Left colon (tissue), 2 donors: Measurements from ENCODE around the gene EEF2. TPM values are rescaled to one million over a fixed set of nuclear protein-coding genes. Genes with fewer than 3 reads are reported as not detected.
"Not testable (repeated sequence)": the region's sequence is repeated elsewhere in the genome, so short reads cannot be mapped to it uniquely, and the experiment has no call there.

ENCODE experiments used
- ATAC-seq: fragments of 200-7000 bp; cut with Tn5 transposase; one replicate; pipeline ENCODE4 v1.9.1; 2020; ENCODE audit warnings: mild to moderate bottlenecking, moderate library complexity
- DNase-seq, 2 donors: peaks; one replicate each; pipeline ENCODE4 v3.0.0-alpha.2; 2020
- intact Hi-C, 2 donors: fragments of 100-400 bp; cut with DNase I in 1 of 2; cut with micrococcal nuclease in 1 of 2; formaldehyde crosslinking; loops; one replicate each; pipeline versions ENCODE4 v1.11.2 to v1.14.0; 2022; cut with DNase I, micrococcal nuclease
- total RNA-seq, 2 donors: library from RNA; stranded (reverse); fragmentation: NEBNext Ultra II Directional; extraction: Animal tissue kit (Norgen Biotek cat#: 25700); gene quantifications; one replicate each; pipeline ENCODE4 v1.2.1, GENCODE V29; 2021
- donor health status: DM: no; HTN: no; CAD: no.
- donor health status: DM: yes; HTN: yes; CAD: no.

Gene EEF2
- total RNA-seq, 2 donors from 2014 or later: 1,955 to 2,053 TPM

DNA sequence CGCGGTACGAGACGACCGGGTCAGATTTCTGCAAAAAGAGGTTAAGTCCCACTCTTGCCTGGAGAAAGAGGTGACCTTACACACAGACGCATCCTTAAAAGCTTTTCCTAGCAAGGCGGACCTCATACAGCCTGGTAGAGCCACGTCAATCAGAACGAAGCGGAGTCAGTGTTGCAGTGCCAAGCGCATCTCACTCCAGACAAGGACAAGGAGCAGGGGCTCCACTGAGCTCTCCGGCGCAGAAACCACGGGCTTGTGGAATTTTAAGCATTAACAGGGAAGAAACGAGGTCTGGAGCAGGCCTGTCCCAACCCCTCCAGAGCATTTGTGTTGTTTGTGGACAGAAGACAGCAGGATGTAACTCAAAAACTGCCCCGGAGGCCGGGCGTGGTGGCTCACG, 7.1 kb downstream of the EEF2 start:
- intact Hi-C loops: no loop called here
- ATAC-seq (no peak), DNase-seq (no peak)

DNA sequence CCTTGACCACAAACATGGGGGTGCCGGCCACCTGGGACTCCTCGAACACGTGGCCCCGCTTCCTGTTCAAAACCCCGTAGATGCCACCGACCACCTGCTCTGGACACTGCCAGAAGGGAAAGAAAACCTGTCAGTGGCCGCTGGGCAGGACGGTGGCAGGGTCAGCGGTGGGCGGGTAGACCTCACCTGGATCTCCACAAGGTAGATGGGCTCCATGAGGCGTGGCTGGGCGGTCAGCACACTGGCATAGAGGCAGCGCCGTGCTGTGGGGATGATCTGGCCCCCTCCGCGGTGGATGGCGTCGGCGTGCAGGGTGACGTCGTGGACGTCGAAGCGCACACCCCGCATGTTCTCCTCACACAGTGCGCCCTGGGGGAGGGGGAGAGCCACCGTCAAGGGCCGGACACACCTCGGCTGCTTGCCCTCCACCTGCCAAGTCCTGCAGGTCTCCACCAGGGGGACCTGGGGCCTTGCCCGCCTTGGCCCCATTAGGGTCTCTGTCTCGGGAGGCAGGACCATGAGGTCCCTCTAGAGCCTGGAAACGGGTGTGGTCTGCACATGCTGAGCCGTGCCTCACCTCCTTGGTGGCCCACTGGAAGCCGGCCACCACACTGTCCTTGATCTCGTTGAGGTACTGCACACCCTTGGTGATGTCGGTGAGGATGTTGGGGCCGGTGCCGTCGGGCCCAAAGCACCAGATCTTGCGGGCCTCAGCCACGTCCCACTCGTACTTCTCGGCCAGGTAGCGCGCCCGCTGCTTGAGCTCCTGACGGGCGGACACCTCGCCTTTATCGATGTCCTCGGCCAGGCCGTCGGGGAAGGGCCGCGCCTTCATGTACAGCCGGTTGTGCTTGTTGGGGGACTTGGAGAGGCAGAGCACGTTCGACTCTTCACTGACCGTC, 7.8 kb downstream of the EEF2 start:
- intact Hi-C loops: no loop called here
- DNase-seq (no peak), ATAC-seq (peak; percentile 11)

DNA sequence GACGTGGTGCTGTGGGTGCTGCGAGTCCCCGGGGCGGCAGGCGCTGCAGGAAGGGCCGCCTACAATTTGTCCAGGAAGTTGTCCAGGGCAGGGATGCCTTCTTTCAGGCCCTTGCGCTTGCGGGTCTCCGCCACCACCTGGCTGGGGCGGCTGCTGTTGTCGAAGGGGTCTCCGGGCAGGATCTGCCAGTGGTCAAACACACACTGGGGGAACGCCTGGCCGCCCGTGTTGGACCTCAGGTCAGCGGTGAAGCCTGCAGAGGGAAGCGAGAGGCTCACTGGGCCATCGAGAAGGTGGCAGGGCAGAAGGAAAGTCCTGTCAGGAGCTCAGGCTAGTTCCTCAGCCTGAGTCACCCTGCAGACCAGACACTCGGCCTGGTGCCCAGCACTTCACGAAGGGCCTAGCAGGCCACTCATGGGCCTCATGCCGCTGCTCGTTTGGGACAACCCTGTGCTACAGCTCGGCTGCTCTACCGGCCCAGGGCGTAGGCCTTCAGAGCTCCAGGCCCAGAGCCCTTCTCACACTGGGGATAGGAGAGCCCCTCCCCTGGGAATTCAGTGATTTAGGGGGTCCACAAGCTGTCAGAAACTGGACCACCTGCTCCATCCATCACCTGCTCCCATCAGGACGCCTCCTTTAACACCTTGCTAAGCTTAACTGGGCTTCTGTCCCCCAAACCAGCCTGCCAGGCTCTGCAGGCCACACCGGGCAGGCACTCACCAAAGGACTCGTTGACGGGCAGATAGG, 8.6 kb downstream of the EEF2 start:
- ATAC-seq: peak; percentile 6
- peak in 1 of 2 donors; percentile 59 for DNase-seq
- intact Hi-C loops: no loop called here

DNA sequence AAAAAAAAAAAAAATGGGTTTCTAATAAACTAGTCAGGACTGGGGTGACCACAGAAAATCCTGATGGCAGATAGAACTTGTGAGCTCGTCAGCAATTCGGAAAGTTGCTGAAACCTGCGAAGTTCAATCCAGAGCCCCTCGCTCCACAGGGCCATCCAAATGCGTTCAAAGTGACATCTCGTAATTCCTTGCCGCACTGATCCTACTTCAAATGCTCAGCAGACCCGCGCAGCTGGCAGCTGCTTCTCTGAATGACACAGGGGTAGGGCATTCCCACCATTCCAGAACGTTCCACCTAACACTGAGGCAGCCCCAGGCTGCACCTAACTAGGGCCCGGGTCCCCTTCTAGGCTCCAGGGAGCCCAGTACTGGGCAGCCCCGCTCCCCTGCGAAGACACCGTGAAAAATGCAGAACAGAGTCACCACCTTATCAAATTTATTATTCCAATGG, 9.6 kb downstream of the EEF2 start:
- intact Hi-C loops: no loop called here
- ATAC-seq: no peak
- no peak for DNase-seq

DNA sequence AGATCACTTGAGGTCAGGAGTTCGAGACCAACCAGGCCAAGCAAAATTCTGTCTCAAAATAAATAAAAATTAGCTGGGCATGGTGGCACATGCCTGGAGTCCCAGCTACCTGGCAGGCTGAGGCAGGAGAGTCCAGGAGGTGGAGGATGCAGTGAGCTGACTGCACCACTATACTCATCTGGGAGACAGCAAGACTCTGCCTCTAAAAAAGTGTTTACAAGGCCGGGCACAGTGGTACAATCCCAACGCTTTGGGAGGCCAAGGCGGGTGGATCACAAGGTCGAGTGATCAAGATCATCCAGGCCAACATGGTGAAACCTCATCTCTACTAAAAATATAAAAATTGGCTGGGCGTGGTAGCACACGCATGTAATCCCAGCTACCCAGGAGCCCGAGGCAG, 10.1 kb downstream of the EEF2 start:
- intact Hi-C loops: no loop called here
- no peak for ATAC-seq
- DNase-seq: no peak

DNA sequence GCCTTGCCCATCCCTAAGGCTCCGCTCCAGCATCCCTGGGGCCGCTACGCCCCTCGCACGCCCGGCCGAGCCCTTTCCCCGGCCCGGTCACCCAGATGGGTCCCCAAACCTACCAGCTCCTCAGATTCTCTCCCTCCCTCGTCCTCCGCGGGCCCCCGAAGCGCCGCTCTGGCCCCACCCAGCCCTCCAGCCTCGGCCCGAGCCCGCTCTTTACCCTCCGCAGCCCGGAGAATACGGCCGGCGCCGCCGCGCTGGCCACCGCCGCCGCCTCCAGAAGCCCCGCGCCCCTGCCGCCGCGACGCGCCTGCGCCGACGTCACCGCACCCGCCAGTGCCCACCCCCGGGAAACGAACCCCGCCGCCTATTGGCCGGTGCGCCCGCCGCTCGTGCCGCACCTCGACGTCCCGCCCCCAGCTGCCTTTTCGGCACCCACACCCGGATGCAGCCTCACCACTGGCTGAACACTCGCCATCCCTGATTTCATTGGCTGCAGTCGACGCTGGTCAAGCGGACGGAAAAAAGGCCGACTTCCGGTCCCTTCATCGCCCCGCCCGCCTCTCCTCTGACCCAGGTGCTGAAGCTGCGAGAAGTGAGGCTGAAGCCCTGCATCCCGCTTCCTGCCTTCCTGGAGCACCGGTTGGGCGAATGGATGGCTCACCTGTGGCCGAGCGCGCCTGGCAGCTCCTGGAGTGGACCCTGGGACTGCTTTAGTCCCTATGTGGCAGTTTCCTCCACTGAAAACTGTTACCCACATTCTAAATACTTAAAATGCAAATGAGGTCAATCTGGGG, 14.3 kb downstream of the EEF2 start, which contains the start of gene DAPK3:
TSS of gene DAPK3 (minus strand) at position 292 of the 791 bp plus-strand sequence. CDS start 1,364 bp downstream, outside the sequence.
- intact Hi-C loops: no loop called here
- ATAC-seq (peak; percentile 81), DNase-seq (peak; percentile 97 to 98)

DNA sequence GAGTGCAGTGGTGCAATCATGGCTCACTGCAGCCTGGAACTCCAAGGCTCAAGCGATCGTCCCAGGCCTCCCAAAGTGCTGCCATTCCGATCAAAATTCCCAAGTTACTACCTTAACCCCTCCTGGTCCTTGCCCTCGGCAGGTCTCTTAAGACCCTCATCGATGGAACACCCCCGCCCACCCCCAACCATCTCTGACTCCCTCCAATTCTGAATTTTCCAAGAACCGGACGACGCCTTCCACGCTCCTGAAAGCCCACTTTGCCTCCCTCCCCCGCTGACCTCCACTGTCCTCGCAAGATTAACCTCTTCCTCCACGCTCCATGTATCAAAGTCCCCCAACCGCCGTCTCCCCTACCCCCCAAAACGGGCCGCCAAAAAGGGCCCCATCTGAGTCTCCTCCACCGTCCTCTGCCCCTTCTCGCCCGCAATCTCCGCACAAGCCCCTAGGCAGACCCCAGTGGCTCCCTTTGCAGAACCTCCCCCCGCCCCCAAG, 14.9 kb downstream of the EEF2 start:
- ATAC-seq: no peak
- intact Hi-C loops: no loop called here
- DNase-seq: no peak

DNA sequence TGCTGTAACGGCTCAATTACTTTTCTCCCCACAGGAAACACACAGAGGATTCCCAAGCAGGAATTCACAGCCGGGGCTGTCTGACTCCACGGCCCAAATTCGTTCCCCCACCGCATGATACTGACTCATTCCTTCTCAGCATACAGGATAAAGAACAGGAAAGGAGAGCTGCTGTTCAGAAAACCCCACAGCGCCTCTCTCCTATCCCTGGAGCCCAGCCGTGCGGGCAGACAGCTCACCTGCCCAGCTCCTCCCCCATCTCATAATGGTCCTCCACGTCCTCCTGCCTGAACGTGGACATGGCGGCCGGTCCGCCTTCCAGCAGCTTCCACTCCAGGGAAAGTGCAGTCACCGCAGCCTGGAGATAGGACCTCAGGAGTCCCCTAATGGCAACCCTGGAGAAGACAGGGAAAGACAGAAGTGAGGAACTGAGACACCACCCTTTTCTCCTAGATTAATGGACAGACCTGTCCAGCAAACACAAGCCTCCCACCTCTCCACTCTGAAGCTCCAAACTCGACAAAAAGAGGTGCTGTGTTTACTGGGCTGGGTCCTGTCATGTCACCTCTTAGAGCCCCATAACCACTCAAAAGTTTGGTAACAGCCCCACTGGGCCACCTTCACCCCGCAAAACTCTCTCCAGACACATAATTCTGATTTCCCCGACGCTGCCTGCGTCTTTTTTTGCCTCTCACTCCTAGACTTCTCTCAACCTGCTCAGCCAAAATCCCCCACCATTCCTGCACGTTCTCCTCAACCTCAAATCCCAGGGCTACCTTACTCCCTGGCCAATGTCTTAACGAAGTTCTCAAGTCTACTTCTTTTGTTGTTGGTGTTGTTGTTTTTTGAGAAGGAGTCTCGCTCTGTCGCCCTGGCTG, 15.6 kb downstream of the EEF2 start:
- no peak for ATAC-seq
- intact Hi-C loops: no loop called here
- no peak for DNase-seq

DNA sequence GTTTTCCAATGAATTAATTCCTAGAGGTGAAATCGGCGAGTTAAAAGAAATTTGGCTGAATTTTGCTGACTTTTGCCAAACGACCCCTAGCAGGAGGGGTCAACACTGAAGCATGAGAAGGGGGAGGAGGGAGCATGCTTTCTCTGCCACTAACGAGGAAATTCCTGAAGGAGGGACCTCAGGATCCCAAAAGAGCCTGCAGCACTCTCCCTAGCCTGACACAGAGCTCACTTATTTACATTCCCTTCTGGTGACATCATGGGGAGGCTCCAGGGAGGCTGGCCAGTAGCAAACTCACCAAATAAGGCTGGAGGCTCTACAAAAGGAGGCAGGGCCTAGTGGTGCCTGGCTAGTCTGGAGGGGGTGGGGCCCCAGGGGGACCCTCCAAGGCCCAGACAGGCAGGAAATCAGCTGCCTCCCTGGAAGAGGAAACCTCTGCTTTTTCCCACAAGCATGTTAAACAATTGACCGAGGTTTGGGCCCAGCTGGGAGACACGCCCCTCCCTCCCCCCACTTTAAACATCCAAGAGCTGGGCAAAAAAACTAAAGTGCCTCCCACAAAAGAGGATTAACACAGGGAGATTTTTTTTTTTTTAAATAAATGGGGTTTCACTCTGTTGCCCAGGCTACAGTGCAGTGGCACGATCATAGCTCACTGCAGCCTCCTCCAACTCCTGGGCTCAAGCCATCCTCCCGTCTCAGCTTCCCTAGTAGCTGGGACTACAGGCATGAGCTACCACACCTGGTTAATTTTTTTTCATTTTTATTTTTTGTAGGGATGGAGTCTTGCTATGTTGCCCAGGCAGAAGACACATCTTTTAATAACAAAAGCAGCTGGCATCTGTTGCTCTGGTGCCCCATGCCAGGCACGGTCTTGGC, 16.5 kb downstream of the EEF2 start:
- intact Hi-C loops: no loop called here
- ATAC-seq: peak; percentile 36
- DNase-seq: peak; percentile 64 to 90

DNA sequence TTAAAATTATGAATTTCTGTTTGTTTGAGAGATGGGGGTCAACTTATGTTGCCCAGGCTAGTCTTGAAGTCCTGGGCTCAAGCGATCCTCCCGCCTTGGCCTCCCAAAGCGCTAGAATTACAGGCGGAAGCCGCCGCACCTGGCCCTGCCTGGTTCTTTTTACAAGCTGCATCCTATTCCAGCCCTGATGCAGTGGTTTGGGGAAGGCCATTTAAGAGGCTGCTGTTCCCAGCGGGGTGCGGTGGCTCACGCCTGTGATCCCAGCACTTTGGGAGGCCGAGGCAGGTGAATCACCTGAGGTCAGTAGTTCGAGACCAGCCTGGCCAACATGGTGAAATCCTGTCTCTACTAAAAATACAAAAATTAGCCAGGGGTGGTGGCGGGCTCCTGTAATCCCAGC, 17.3 kb downstream of the EEF2 start:
- ATAC-seq, DNase-seq, intact Hi-C loops: not testable (repeated sequence)

DNA sequence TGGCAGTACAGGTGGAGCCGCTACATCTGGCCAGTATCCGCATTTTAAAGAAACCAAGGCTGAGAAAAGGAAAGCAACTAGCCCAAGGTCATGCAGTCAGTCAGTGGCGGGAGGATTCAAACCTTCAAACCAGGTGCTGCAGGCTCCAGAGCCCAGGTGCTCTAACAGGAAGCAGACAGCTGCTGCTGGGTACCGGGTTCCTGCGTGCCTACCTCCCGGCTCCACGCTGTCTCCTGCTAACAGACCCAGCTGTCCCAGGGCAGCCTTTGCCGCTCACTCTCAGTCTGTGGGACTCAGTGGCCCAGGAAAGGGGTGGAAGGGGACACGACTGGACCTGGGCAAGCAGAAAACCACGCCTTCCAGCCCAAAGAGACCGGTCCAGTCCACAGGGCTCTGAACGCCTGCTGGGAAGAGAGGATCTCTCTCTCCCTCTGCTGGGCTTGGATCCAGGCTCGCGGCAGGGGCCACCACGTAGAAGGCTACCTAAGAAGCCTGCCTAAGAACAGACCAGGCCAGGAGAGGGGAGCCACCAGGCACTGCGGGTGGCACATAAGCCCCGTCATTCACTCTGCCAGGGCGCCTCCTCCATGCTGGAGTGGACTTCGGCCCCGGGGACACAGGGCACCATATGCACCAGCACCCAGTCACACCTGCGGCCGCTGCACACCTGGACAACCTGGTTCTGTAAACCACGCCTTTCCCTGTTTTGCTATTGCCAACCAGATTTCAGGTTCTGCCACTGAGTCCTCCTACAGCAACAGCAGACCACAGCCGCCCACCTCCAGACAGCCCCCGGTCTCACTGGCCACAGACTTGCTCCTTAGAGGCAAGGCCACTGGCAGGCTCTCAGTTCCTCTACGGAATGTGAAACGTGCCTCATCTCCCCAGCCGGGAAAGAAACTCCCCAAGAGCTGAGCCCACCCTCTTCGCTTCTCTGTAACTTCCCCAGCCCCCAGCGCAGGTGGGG, 18.9 kb downstream of the EEF2 start:
- intact Hi-C loops: no loop called here
- DNase-seq: peak; percentile 89 to 91
- peak; percentile 76 for ATAC-seq

DNA sequence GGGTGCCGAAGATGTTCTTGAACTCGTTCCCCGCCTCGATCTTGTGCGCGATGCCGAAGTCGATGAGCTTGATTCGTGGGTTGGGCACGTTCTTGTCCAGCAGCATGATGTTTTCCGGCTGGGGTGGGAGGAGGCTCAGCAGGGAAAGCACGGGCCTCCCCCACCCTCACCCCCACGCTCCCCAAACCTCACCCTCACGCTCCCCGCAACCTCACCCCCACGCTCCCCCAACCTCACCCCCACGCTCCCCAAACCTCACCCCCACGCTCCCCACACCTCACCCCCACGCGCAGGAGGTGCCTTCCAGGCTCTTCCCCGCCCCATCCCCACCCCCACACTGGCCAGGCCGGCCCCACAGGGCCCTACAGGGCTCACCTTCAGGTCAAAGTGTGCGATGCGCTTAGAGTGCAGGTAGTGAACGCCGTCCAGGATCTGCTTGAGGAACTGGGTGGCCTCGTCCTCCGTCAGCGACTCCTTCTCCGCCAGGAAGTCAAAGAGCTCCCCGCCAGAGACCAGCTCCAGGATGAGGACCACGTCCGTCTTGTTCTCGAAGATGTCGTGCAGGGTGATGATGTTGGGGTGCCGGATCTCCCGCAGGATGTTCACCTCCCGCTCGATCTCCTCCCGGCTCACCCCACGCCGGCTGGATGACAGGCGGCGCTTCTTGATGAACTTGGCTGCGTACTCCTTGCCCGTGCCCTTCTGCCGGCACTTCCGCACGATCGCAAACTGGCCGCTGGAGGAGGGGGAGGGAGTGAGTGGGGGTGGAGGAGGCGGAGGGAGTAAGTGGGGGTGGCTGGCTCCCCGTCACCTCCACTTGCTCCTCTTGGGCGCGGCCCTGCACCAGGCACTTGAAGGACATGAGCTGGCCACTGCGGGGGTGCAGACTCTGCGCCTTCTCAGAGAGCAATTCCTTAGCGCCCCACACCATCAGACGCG, 20.7 kb downstream of the EEF2 start:
- intact Hi-C loops: no loop called here
- no peak for DNase-seq

DNA sequence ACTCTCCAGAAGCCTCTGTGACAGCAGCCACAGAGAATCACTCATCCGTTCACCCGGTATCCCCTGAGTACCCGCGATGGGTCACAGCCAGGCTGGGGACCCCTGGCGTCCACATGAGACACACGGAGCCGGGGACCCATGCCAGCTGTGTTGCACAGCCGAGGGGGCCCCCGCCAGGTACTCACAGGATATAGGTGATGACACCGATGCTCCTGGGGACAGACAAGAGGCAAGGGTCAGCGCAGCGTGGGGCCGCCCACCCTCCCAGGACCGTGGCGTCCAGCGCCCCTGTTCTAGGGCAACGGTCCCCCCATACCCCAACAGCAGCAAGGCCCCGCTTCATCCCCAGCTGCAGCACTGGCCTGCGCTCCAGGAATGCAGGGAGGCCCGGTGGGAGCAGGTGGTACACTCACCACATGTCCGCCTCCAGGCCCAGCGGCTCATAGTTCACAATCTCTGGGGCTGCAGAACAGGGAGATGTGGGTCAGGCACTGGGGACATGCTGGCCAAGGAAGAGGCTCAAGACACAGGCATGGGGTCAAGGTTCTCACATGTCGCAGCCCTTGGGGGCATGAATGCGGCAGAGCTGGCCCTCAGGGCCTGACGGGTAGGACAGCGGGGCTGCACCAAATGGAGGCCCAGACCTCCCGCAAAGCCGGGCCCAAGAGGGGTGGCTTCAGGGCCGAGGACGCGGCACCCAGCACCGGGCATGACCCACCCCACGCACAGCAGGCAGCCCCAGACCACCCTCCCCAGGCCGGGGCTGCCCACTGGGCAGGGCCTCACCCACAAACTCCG, 21.6 kb downstream of the EEF2 start:
- DNase-seq (no peak), ATAC-seq (no peak)
- intact Hi-C loops: no loop called here

More for the DNA sequence above, 20.7 kb downstream of the EEF2 start:
- ATAC-seq: no peak

DNA sequence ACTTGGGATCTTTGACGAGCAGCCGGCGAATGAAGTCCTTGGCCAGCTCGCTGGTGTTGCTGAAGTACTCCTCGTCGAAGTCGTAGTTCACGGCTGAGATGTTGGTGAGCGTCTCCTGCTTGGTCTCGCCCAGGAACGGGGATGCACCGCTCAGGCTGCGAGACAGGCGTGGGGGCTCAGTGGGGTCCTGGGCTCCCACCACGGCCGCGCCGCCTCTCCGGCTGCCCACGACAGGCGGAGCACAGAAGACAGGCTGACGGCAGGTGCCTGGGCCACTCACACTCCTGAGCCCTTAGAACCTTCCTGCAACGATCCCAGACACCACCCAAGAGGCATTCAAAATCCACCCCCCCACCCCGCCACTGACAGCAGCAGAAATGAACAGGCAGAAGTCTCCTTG, 24.3 kb downstream of the EEF2 start:
- intact Hi-C loops: no loop called here
- DNase-seq (no peak), ATAC-seq (no peak)
